ENCODE results near the gene KIAA0825.
A peak's percentile ranks its signal among the peaks of the same experiment; 100 is the strongest.
"Not testable (repeated sequence)": the region's sequence is repeated elsewhere in the genome, so short reads cannot be mapped to it uniquely, and the experiment has no call there.

The KIAA0825 gene

DNA sequence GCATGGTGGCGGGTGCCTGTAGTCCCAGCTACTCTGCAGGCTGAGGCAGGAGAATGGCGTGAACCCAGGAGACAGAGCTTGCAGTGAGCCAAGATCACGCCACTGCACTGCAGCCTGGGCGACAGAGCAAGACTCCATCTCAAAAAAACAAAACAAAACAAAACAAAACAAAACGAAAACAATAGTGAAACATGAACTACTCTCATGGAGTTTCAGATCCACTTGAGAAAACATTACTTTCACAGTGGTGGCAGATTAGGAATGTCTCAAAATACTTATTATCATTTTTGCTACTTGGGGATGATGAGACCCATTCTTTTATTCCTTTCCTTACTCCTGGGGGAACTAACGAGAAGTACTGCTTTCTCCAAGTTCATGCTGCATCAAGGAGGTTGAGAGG, 448.2 kb downstream of the KIAA0825 start:
- not testable (repeated sequence) for DNase-seq

- no peak for DNase-seq
These were observed 450.3 kb downstream of the KIAA0825 start for GRCh38 chr5:94168151-94168550.

DNA sequence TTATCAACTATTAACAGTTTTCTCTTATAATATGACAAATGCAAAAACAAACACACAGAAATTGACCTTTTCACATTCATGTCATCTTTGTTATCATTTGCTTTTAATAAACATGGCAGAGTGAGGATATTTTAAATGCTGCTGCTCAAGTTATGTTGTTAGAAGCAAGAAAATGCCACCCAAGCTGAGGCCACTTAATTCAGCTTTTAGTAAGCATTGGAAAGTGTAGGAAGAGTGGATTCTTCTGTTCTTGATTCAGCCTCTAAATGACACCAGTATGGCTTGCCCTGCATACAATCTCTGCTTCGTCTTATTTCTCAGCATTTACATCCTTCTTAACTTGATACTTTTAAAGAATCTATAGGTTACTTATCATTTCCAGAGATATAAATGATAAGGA, 456.6 kb downstream of the KIAA0825 start:
- DNase-seq, result no peak

- no peak for DNase-seq
These were observed 459.3 kb downstream of the KIAA0825 start for GRCh38 chr5:94159144-94159543.

- no peak for DNase-seq
These were observed 460.5 kb downstream of the KIAA0825 start for GRCh38 chr5:94157704-94158539.

GRCh38 chr5:94154672-94155071, 463.7 kb downstream of the KIAA0825 start:
- DNase-seq, result no peak

DNA sequence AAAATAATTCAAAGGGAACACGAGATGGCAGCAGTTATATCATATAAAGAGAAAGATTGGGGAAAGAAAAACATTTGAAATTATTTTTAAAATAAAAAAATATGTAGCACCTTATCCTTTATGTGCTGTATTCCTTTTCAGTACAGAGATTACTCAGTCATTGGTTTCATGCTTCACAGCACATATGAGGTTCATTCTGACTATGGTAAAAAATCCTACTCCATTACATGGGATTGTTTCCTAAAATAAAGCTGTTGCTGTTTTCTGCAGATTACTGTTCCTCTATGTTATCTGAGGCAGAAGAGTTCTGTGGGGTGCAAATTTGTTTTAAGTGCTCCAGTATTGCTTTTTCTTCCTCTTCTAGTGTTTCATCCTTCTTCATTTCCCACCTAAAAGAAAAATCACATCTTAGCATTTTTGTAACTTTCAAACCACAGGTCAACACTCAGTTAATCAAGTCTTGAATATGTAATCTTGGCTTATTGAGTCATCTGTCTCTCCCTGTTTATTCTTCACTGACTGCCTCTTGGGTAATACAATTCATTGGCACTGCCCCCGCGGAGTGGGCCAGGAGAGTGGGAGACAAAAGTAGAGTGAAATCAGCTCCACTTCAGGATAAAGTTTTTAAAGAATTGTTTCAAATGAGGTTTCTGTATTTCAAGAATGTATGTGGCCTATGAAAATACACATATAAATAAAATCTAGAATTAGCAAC, 464.5 kb downstream of the KIAA0825 start:
- no peak for DNase-seq

GRCh38 chr5:94143621-94144020, 474.8 kb downstream of the KIAA0825 start:
- DNase-seq, result not testable (repeated sequence)

DNA sequence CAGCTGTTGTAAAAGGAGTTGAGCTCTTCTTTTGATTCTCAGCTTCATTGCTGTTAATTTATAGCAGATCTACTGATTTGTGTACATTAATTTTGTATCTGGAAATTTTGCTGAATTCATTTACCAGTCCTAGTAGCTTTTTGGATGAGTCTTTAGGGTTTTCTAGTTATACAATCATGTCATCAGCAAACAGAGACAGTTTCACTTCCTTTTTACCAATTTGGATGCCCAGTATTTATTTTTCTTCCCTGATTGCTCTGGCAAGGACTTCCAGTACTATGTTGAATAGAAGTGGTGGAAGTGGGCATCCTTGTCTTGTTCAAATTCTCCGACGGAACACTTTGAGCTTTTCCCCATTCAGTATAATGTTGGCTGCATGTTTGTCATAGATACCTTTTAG, 478.1 kb downstream of the KIAA0825 start:
- no peak for DNase-seq

- DNase-seq, result no peak
These were observed 488.3 kb downstream of the KIAA0825 start for GRCh38 chr5:94130077-94130476.

- no peak for DNase-seq
These were observed 493.3 kb downstream of the KIAA0825 start for GRCh38 chr5:94125107-94125506.

- not testable (repeated sequence) for DNase-seq
These were observed 502.1 kb downstream of the KIAA0825 start for GRCh38 chr5:94116317-94116716.

DNA sequence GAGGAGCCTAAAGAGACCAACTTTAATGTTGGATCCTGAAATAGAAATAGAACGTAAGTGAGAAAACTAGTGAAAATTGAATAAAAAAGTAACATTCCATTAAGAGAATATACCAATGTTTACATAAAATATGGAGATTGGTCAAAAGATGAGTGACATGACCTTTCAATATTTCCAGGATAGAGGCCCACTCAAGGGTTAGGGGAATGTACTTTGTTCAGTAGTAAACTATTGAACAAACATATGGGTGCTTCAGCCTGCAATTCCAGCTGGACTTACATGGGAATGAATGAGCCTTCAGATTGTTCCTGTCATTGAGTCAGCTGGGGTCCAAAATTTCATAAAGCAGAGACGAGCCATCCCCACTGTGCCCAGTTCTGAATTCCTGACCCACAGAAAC, 505.3 kb downstream of the KIAA0825 start:
- no peak for DNase-seq

DNA sequence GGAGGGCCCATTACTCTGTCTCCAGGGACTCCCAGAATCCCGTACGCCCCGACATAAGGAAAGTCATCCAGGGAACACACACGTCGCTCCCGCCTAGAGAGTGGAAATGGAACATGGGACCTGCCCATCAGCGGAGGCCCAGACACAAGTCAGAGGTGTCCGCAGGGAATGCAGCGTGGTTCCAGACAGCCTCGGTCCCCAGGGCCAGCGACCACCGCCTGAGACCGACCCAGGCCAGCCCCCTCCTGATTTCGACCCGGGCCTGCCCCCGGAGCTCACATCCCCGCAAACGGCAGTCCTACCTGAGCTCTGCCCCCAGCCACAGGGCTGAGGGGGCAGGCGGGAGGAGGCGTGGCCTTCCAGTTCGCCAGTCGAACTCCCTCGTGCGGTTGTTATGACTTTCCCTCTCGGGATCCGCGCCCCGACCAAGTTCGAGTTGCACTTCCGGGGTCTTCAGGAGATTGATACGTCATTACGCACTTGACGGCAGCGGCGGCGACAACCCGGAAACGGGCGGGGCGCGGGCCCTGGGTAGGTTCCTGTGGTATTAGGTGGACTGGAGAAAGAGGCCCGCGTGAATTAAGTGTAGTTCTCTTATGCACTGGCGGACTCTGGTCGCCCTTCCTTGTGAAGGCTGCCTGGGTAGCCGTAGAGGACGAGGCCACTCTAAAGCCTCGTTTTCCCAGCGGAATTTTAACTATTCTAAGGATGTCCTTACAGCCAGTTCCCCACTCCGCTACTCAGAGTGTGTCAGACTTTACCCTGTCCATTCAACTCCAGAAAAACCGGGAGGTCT, 507.0 kb downstream of the KIAA0825 start:
- peak; percentile 89 for DNase-seq

DNA sequence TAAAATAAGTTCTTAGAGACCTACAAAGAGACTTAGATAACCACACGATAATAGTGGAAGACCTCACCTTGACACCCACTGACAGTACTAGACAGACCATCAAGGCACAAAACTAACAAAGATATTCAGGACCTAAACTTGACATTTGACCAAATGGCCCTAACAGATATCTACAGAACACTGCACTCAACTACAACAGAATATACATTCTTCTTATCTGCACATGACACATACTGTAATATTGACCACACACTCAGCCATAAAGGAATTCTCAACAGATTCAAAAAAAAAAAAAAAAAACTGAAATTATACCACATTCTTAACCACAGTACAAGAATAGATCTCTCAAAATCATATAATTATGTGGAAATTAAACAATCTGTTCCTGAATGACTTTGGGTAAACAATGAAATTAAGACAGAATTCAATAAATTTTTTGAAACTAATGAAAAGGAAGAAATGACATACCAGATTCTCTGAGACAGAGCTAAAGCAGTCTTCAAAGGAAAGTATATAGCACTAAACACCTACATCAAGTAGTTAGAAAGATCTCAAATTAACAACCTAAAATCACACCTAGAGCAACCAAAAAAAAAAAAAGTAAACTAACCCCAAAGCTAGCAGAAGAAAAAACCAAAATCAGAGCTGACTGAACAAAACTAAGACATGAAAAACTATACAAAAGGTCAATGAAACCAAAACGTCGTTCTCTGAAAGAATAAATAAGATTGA, 514.7 kb downstream of the KIAA0825 start:
- no peak for DNase-seq
